B cell (primary cell): ENCODE results near the gene EEF1AKMT2. TPM values are rescaled to one million over a fixed set of nuclear protein-coding genes. Genes with fewer than 3 reads are reported as not detected.

ENCODE experiments used
- ATAC-seq: fragments of 200-7000 bp; cut with Tn5 transposase; one replicate; pipeline ENCODE4 v1.10.0; 2021; ENCODE audit warnings: low read depth, mild to moderate bottlenecking, moderate number of reproducible peaks, moderate library complexity
- CTCF ChIA-PET: fragments of 350-600 bp; sonication (Branson Sonifier 250); formaldehyde crosslinking; loops from one replicate; lab custom pipeline; 2021; ENCODE audit warnings: antibody characterized with exemption, inconsistent platforms; lab: Charles Lee
- POLR2A ChIA-PET: fragments of 350-600 bp; sonication (Branson Sonifier 250); formaldehyde crosslinking; loops from one replicate; lab custom pipeline; 2021; ENCODE audit warnings: antibody characterized with exemption; lab: Charles Lee
- DNase-seq: peaks from one replicate; pipeline ENCODE4 v3.0.0; 2013
- H2AFZ ChIP-seq: 2 replicates; pipeline ENCODE4 v1.6.1; 2012; ENCODE audit warnings: mild to moderate bottlenecking, low read depth, low read length; ENCODE audit not compliant: insufficient read depth, poor library complexity, severe bottlenecking
- H3K27ac ChIP-seq, 2 donors: 1 replicate in 1 of 2; 2 replicates in 1 of 2; pipeline ENCODE4 v1.5.1; 2012 to 2013; ENCODE audit warnings: low read length in 2 of 2, mild to moderate bottlenecking in 2 of 2, moderate library complexity in 1 of 2
- H3K27me3 ChIP-seq, 4 experiments: fragments of 200-600 bp in 1 of 4; sonication (generic) in 1 of 4; replicated peaks in 1 of 4; 1 replicate in 2 of 4; 2 replicates in 2 of 4; pipeline versions ENCODE4 v1.6.1 to v1.7.0; 2013 to 2016; ENCODE audit warnings: low read length in 3 of 4, mild to moderate bottlenecking in 2 of 4, mixed read lengths in 1 of 4, moderate library complexity in 1 of 4; ENCODE audit not compliant: insufficient read depth in 4 of 4, control insufficient read depth in 3 of 4; ENCODE audit errors: control extremely low read depth in 1 of 4
- H3K36me3 ChIP-seq, 2 experiments: replicated peaks in 1 of 2; 1 replicate in 1 of 2; 2 replicates in 1 of 2; pipeline versions ENCODE4 v1.6.1 to v1.7.1; 2013; ENCODE audit warnings: low read length in 1 of 2; ENCODE audit not compliant: insufficient read depth in 2 of 2, control insufficient read depth in 1 of 2; ENCODE audit errors: control extremely low read depth in 1 of 2, extremely low read depth in 1 of 2
- H3K4me1 ChIP-seq, 2 donors: fragments of 200-600 bp in 1 of 2; sonication (generic) in 1 of 2; 1 replicate in 1 of 2; 2 replicates in 1 of 2; pipeline versions ENCODE4 v1.5.1 to v1.6.1; 2013 to 2017; ENCODE audit warnings: low read length in 2 of 2; ENCODE audit not compliant: control insufficient read depth in 2 of 2, insufficient read depth in 2 of 2
- H3K4me2 ChIP-seq: replicated peaks from 2 replicates; pipeline ENCODE3; 2012; ENCODE audit warnings: mild to moderate bottlenecking, low read depth, low read length; ENCODE audit not compliant: poor library complexity, severe bottlenecking
- H3K4me3 ChIP-seq, 5 experiments: fragments of 200-600 bp in 1 of 5; sonication (generic) in 1 of 5; 1 replicate in 3 of 5; 2 replicates in 2 of 5; pipeline versions ENCODE4 v1.5.1 to v1.7.0; 2011 to 2016; ENCODE audit warnings: low read length in 4 of 5, mild to moderate bottlenecking in 4 of 5, low read depth in 2 of 5, control low read depth in 1 of 5, moderate library complexity in 1 of 5; ENCODE audit not compliant: insufficient read depth in 1 of 5; ENCODE audit errors: control extremely low read depth in 1 of 5, extremely low read depth in 1 of 5
- H3K79me2 ChIP-seq: fragments of 200-600 bp; sonication (generic); one replicate; pipeline ENCODE4 v1.6.0; 2016; ENCODE audit warnings: low read length; ENCODE audit not compliant: control insufficient read depth, insufficient read depth
- H3K9ac ChIP-seq: fragments of 200-600 bp; sonication (generic); 2 replicates; pipeline ENCODE4 v1.6.1; 2017; ENCODE audit warnings: mild to moderate bottlenecking, low read length, moderate library complexity
- H3K9me3 ChIP-seq, 3 donors: one replicate each; pipeline versions ENCODE4 v1.6.1 to v1.7.1; 2013; ENCODE audit warnings: low read length in 2 of 3; ENCODE audit not compliant: control insufficient read depth in 2 of 3, insufficient read depth in 1 of 3; ENCODE audit errors: control extremely low read depth in 1 of 3
- H4K20me1 ChIP-seq: 2 replicates; pipeline ENCODE4 v1.6.0; 2012; ENCODE audit warnings: mild to moderate bottlenecking, low read length; ENCODE audit not compliant: insufficient read depth, control insufficient read depth, poor library complexity, severe bottlenecking
- H3K27ac Mint-ChIP-seq: one replicate; pipeline ENCODE4 v1.8.0; 2021; ENCODE audit warnings: mixed read lengths
- H3K27me3 Mint-ChIP-seq: one replicate; pipeline ENCODE4 v1.8.0; 2021; ENCODE audit warnings: mixed read lengths
- H3K4me1 Mint-ChIP-seq: one replicate; pipeline ENCODE4 v1.8.0; 2021; ENCODE audit warnings: mixed read lengths
- H3K4me3 Mint-ChIP-seq: one replicate; pipeline ENCODE4 v1.8.0; 2021; ENCODE audit warnings: mixed read lengths
- H3K9me3 Mint-ChIP-seq: one replicate; pipeline ENCODE4 v1.8.0; 2022; ENCODE audit warnings: mixed read lengths; ENCODE audit not compliant: insufficient read depth
- EZH2 ChIP-seq: IDR thresholded peaks from 2 replicates; pipeline ENCODE4 v1.6.1; 2012; ENCODE audit warnings: borderline replicate concordance, low read depth, mild to moderate bottlenecking, moderate library complexity, low read length; ENCODE audit not compliant: insufficient read depth, poor library complexity, severe bottlenecking
- WGBS: methylation state at CpG from one replicate; pipeline ENCODE4 v1.1.5; 2013; ENCODE audit warnings: missing lambda C conversion rate; ENCODE audit not compliant: insufficient coverage; 5-methylcytosine and 5-hydroxymethylcytosine counted together
- intact Hi-C: fragments of 100-400 bp; cut with micrococcal nuclease; formaldehyde crosslinking; loops from one replicate; pipeline ENCODE4 v1.10.0; 2022
- polyA plus RNA-seq: library from polyadenylated mRNA; depleted of rRNA; stranded (reverse); fragments of >200 nt; gene quantifications from 2 replicates; pipeline ENCODE4 v1.2.3, GENCODE V29; 2012
- total RNA-seq, 2 donors: library from RNA; stranded (reverse); fragments of 120-200 nt in 1 of 2; gene quantifications; 1 replicate in 1 of 2; 2 replicates in 1 of 2; pipeline versions ENCODE4 v1.2.3 to v1.2.4, GENCODE V29; 2013 to 2022
- TF ChIP-seq, protein P1 (sequence below): fragments of 200-600 bp; IDR thresholded peaks from one replicate; pipeline ENCODE4 v1.8.0; 2022; ENCODE audit warnings: antibody characterized with exemption, mild to moderate bottlenecking

Gene EEF1AKMT2
- total and polyA plus RNA-seq, 2 donors (not counting 1 experiment from before 2014, with no cell fraction given) = 8.8 to 15.0 TPM

- no peaks in the 10 kb centered on the region for H3K27me3 ChIP-seq
- ChIA-PET POLR2A (interaction anchor here (1.0 to 3.9 kb wide), 12 partner anchors 8 to 115 kb away, joined by 3 to 51 read pairs (median 9); partner anchors contain the start of gene ABRAXAS2), CTCF (interaction anchor here (0.8 to 19.2 kb wide), 20 partner anchors 11 to 314 kb away, joined by 3 to 353 read pairs (median 23); partner anchors contain the start of gene FAM53B)
- peaks cover 90% of the 10 kb centered on the region for H3K4me1 Mint-ChIP-seq
- WGBS = 72% methylated on average over 5 of the region's 9 CpGs
- no peak for ATAC-seq
- H3K27ac Mint-ChIP-seq = peak overlapping the region; percentile 85
- H3K9me3 Mint-ChIP-seq = no peaks in the 10 kb centered on the region
- no peaks in the 10 kb centered on the region for H3K27me3 Mint-ChIP-seq
- peaks cover 69% of the 10 kb centered on the region for H4K20me1 ChIP-seq
- H3K4me3 Mint-ChIP-seq = peak overlapping the region; percentile 65
- peak overlapping the region; percentile 92 to 98 for H3K27ac ChIP-seq
- peaks cover 93 to 95% of the 10 kb centered on the region in 2 donors for H3K4me1 ChIP-seq
- peaks cover 97% of the 10 kb centered on the region for H3K79me2 ChIP-seq
- peak overlapping the region in 1 of 5 experiments; percentile 6 for H3K4me3 ChIP-seq
- no peak for DNase-seq
- H2AFZ ChIP-seq = no peak overlapping the region
- TF ChIP-seq EZH2 = no peak
- TF ChIP-seq, protein P1, sequence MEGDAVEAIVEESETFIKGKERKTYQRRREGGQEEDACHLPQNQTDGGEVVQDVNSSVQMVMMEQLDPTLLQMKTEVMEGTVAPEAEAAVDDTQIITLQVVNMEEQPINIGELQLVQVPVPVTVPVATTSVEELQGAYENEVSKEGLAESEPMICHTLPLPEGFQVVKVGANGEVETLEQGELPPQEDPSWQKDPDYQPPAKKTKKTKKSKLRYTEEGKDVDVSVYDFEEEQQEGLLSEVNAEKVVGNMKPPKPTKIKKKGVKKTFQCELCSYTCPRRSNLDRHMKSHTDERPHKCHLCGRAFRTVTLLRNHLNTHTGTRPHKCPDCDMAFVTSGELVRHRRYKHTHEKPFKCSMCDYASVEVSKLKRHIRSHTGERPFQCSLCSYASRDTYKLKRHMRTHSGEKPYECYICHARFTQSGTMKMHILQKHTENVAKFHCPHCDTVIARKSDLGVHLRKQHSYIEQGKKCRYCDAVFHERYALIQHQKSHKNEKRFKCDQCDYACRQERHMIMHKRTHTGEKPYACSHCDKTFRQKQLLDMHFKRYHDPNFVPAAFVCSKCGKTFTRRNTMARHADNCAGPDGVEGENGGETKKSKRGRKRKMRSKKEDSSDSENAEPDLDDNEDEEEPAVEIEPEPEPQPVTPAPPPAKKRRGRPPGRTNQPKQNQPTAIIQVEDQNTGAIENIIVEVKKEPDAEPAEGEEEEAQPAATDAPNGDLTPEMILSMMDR = no peak
- H3K36me3 ChIP-seq = peaks cover 2 to 42% of the 10 kb centered on the region in 2 experiments
- H3K4me2 ChIP-seq = peak overlapping the region; percentile 71
- intact Hi-C loops = no loop called here
- no peaks in the 10 kb centered on the region for H3K9me3 ChIP-seq
- H3K9ac ChIP-seq = peak overlapping the region; percentile 16
These were observed 74.5 kb downstream of the EEF1AKMT2 start for GRCh38 chr10:124717041-124717757.

- no peak for TF ChIP-seq EZH2
- Mint-ChIP-seq H3K9me3 (no peaks in the 10 kb centered on the region), H3K27me3 (no peaks in the 10 kb centered on the region), H3K4me3 (peak overlapping the region; percentile 65), H3K4me1 (peaks cover 85% of the 10 kb centered on the region), H3K27ac (peak overlapping the region; percentile 85)
- peaks cover 86 to 95% of the 10 kb centered on the region in 2 donors for H3K4me1 ChIP-seq
- H3K27ac ChIP-seq = peak overlapping the region; percentile 92 to 98
- intact Hi-C loops = no loop called here
- ATAC-seq (no peak), DNase-seq (no peak)
- peaks cover 76% of the 10 kb centered on the region for H4K20me1 ChIP-seq
- peak overlapping the region; percentile 71 for H3K4me2 ChIP-seq
- no peaks in the 10 kb centered on the region for H3K27me3 ChIP-seq
- 100% methylated on average over 1 of the region's 4 CpGs for WGBS
- ChIA-PET POLR2A (interaction anchor here (1.1 to 3.9 kb wide), 2 partner anchors 15 to 16 kb away, joined by 4 to 17 read pairs; no protein-coding TSS in a partner anchor), CTCF (interaction anchor here (1.0 to 19.2 kb wide), 11 partner anchors 10 to 186 kb away, joined by 3 to 353 read pairs (median 13); no protein-coding TSS in a partner anchor)
- no peaks in the 10 kb centered on the region for H3K9me3 ChIP-seq
- no peak overlapping the region for H2AFZ ChIP-seq
- peaks cover 2 to 42% of the 10 kb centered on the region in 2 experiments for H3K36me3 ChIP-seq
- no peak overlapping the region for H3K4me3 ChIP-seq
- peaks cover 97% of the 10 kb centered on the region for H3K79me2 ChIP-seq
- H3K9ac ChIP-seq = no peak overlapping the region
These were observed 75.3 kb downstream of the EEF1AKMT2 start for GRCh38 chr10:124716369-124716768.
